SK-N-MC (cell line): ENCODE results near the gene MPC1.

ENCODE experiments used
- EZH2 ChIP-seq: fragments of 200-600 bp; sonication (generic); IDR thresholded peaks from one replicate; pipeline ENCODE4 v1.6.1; 2017; ENCODE audit warnings: antibody characterized with exemption
- POLR2AphosphoS5 ChIP-seq: IDR thresholded peaks from 2 replicates; pipeline ENCODE4 v1.6.1; 2012; ENCODE audit warnings: mild to moderate bottlenecking, low read depth, low read length, borderline replicate concordance

DNA sequence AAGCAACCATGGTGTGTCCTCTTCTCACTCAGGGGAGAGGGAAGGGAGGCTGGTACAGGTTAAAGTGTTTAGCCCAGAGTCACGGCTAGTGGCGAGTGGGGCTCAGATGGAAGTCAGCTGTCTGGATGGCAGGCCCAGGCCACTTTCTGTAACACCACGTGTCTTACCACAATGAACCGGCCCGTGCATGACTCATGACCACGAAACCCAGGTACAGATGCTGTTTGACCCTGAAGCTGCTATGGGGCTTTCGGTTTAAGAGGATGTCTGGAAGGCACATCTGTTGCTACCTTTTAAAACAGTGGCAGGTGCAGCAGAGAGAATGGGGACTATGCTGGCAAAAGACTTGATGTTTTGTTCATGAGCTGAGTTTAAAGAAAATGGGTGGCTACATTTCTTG lies 36.5 kb upstream of the MPC1 start:
- no peak for TF ChIP-seq POLR2AphosphoS5
- TF ChIP-seq EZH2 = no peak
